RWPE2 (cell line): Measurements from ENCODE around the gene TLL1.

Experiments used
- ATAC-seq: fragments of 200-7000 bp; cut with Tn5 transposase; 3 replicates; pipeline ENCODE4 v1.9.1; 2021; ENCODE audit warnings: low read depth
- DNase-seq: peaks from one replicate; pipeline ENCODE4 v3.0.0-alpha.2; 2020; ENCODE audit warnings: low spot score
- H3K27ac ChIP-seq: fragments of 450-650 bp; 2 replicates; pipeline ENCODE4 v1.5.1; 2017; ENCODE audit warnings: mild to moderate bottlenecking; ENCODE audit not compliant: poor library complexity, severe bottlenecking
- H3K27me3 ChIP-seq: fragments of 250-450 bp; sonication (Bioruptor Pico); 2 replicates; pipeline ENCODE4 v1.5.1; 2021; ENCODE audit warnings: mild to moderate bottlenecking, moderate library complexity; ENCODE audit not compliant: insufficient read depth, poor library complexity, severe bottlenecking
- H3K36me3 ChIP-seq: fragments of 250-450 bp; sonication (Bioruptor Pico); 2 replicates; pipeline ENCODE4 v1.5.1; 2020; ENCODE audit warnings: low read depth, mild to moderate bottlenecking, moderate library complexity
- H3K4me1 ChIP-seq: fragments of 250-450 bp; sonication (Bioruptor Pico); 2 replicates; pipeline ENCODE4 v1.5.1; 2021; ENCODE audit warnings: mild to moderate bottlenecking, moderate library complexity; ENCODE audit not compliant: insufficient read depth, poor library complexity, severe bottlenecking
- H3K4me3 ChIP-seq: fragments of 250-450 bp; sonication (Bioruptor Pico); 2 replicates; pipeline ENCODE4 v1.5.1; 2021; ENCODE audit warnings: mild to moderate bottlenecking, moderate library complexity; ENCODE audit not compliant: severe bottlenecking
- H3K9me3 ChIP-seq: fragments of 250-450 bp; sonication (Bioruptor Pico); 2 replicates; pipeline ENCODE4 v1.5.1; 2021; ENCODE audit warnings: mild to moderate bottlenecking, moderate library complexity; ENCODE audit not compliant: severe bottlenecking
- CTCF ChIP-seq: fragments of 450-650 bp; IDR thresholded peaks from one replicate; pipeline ENCODE4 v1.5.1; 2017; ENCODE audit warnings: mild to moderate bottlenecking, moderate library complexity; ENCODE audit not compliant: poor library complexity, severe bottlenecking

TLL1 gene

GRCh38 chr4:165834116-165834515, 38.9 kb upstream of the TLL1 start:
- no peak for ATAC-seq
- DNase-seq = no peak
- Histone ChIP-seq H3K4me1 (peaks cover 5% of the 10 kb centered on the region), H3K27me3 (no peaks in the 10 kb centered on the region), H3K27ac (no peak overlapping the region), H3K9me3 (no peaks in the 10 kb centered on the region), H3K4me3 (no peak overlapping the region), H3K36me3 (no peaks in the 10 kb centered on the region)
- no peak for TF ChIP-seq CTCF

GRCh38 chr4:165838575-165838974, 34.5 kb upstream of the TLL1 start:
- no peak overlapping the region for H3K27ac ChIP-seq
- TF ChIP-seq CTCF = no peak
- DNase-seq = no peak
- no peak overlapping the region for H3K4me3 ChIP-seq
- no peaks in the 10 kb centered on the region for H3K4me1 ChIP-seq
- ATAC-seq = no peak
- no peaks in the 10 kb centered on the region for H3K36me3 ChIP-seq
- H3K9me3 ChIP-seq = no peaks in the 10 kb centered on the region
- no peaks in the 10 kb centered on the region for H3K27me3 ChIP-seq

DNA sequence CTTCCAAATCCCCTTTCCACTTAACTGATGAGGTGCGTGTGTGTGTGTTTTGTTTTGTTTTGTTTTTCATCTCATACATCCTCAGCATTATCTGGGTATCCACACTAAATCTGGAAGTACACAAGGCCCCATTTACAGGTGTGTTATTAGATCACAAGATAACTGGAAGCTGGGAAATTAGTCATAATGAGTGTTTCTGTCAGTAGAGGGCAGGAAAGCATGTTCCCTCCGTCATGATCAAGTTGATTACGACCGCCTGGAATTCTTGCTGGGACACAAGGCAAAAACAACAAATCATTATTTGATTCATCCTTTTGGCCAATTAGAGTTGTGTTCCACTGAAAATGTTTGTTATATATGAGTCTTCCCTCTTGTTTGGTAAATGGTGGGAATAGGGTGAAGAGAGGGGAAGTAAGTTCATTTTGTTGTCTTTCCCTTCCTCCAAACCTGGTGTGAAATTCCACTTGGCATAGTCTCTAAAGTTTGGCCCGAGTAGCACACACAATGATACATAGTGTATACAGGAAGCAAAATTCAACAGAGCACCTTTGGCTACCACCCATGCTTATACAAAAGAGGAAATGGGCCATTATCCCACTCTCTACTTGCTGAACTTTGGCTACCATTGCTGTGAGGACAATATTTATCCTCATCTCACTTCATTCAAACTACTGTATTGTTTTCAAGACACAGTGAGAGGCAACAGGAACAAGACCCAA, 33.3 kb upstream of the TLL1 start:
- Histone ChIP-seq H3K27me3 (no peaks in the 10 kb centered on the region), H3K4me1 (no peaks in the 10 kb centered on the region), H3K4me3 (no peak overlapping the region), H3K9me3 (no peaks in the 10 kb centered on the region), H3K27ac (no peak overlapping the region), H3K36me3 (no peaks in the 10 kb centered on the region)
- no peak for TF ChIP-seq CTCF
- ATAC-seq = no peak
- no peak for DNase-seq

DNA sequence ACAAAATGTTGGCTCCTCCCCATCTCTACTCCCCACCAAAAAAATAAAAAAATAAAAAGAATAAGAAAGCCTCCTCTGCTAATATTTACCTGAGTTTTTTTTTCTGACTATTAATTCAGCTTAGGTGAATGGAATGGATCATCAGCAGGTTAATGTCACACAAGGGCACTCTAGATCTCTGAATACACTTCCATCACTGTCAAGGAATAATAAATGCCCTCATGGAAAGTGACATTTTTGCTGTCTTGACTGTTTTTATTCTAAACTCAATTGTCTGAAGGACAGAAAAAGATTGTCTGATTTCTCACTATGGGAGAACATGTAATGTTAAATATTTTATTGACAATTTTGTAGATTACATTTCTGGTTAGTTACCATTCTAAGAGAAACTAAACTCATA, 30.4 kb upstream of the TLL1 start:
- H3K27me3 ChIP-seq = no peaks in the 10 kb centered on the region
- H3K4me1 ChIP-seq = no peaks in the 10 kb centered on the region
- no peak for TF ChIP-seq CTCF
- ATAC-seq (no peak), DNase-seq (no peak)
- H3K9me3 ChIP-seq = no peaks in the 10 kb centered on the region
- no peak overlapping the region for H3K4me3 ChIP-seq
- no peak overlapping the region for H3K27ac ChIP-seq
- H3K36me3 ChIP-seq = no peaks in the 10 kb centered on the region

DNA sequence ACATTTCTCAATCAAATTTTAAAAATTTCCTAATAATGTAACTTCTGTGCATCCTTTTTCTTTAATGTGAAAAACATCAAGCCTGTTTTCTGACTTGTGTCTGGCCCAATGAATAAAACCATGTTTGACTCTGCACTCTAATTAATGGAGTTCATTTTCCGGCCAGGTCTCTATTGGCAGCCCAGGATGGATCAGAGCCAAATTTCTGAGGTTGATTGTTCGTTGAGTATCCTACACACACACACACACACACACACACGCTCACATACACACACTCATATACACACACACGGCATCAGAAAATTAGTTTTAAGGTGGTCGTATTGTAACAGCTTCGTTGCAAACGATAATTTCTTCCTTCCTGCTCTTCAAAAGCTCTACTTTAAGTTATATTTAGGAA, 28.9 kb upstream of the TLL1 start:
- Histone ChIP-seq H3K9me3 (no peaks in the 10 kb centered on the region), H3K4me1 (no peaks in the 10 kb centered on the region), H3K36me3 (no peaks in the 10 kb centered on the region), H3K27ac (no peak overlapping the region), H3K27me3 (no peaks in the 10 kb centered on the region), H3K4me3 (no peak overlapping the region)
- DNase-seq (no peak), ATAC-seq (no peak)
- TF ChIP-seq CTCF = no peak
